DND-41 (cell line): ENCODE results near the gene ZNF143.
"Not testable (repeated sequence)": the region's sequence is repeated elsewhere in the genome, so short reads cannot be mapped to it uniquely, and the experiment has no call there.

Experiments used
- ATAC-seq: fragments of 200-7000 bp; cut with Tn5 transposase; 3 replicates; pipeline ENCODE4 v1.9.1; 2021; ENCODE audit warnings: low read depth; ENCODE audit not compliant: insufficient read depth
- DNase-seq: peaks from one replicate; pipeline ENCODE4 v3.0.0-alpha.2; 2020
- H2AFZ ChIP-seq: 2 replicates; pipeline ENCODE4 v1.6.0; 2012; ENCODE audit warnings: low read depth, low read length
- H3K27ac ChIP-seq: 2 replicates; pipeline ENCODE4 v1.5.1; 2012; ENCODE audit warnings: low read length, inconsistent platforms
- H3K27me3 ChIP-seq: fragments of 200-600 bp; sonication (generic); 2 replicates; pipeline ENCODE4 v1.6.0; 2012; ENCODE audit warnings: low read length, mild to moderate bottlenecking, inconsistent platforms; ENCODE audit not compliant: insufficient read depth, poor library complexity
- H3K36me3 ChIP-seq: 2 replicates; pipeline ENCODE4 v1.5.1; 2012; ENCODE audit warnings: low read length, inconsistent platforms; ENCODE audit not compliant: insufficient read depth
- H3K4me1 ChIP-seq: 2 replicates; pipeline ENCODE4 v1.5.1; 2012; ENCODE audit warnings: mild to moderate bottlenecking, low read length; ENCODE audit not compliant: insufficient read depth
- H3K4me2 ChIP-seq: 2 replicates; pipeline ENCODE4 v1.6.0; 2012; ENCODE audit warnings: mild to moderate bottlenecking, moderate library complexity, low read length, inconsistent platforms; ENCODE audit not compliant: insufficient read depth
- H3K4me3 ChIP-seq, 2 experiments: fragments of 200-600 bp in 1 of 2; shearing (Covaris generic) in 1 of 2; 2 replicates each; pipeline ENCODE4 v1.5.1; 2012 to 2016; ENCODE audit warnings: inconsistent platforms in 2 of 2, low read length in 2 of 2, mild to moderate bottlenecking in 2 of 2, low read depth in 1 of 2, moderate library complexity in 1 of 2
- H3K79me2 ChIP-seq: 2 replicates; pipeline ENCODE4 v1.6.0; 2012; ENCODE audit warnings: low read length, inconsistent platforms; ENCODE audit not compliant: insufficient read depth
- H3K9ac ChIP-seq: 2 replicates; pipeline ENCODE4 v1.6.0; 2012; ENCODE audit warnings: low read depth, mild to moderate bottlenecking, inconsistent platforms, low read length, moderate library complexity
- H3K9me3 ChIP-seq: 2 replicates; pipeline ENCODE4 v1.5.1; 2012; ENCODE audit warnings: low read length, moderate library complexity, mild to moderate bottlenecking, inconsistent platforms; ENCODE audit not compliant: insufficient read depth, severe bottlenecking
- H4K20me1 ChIP-seq: 2 replicates; pipeline ENCODE4 v1.6.0; 2012; ENCODE audit warnings: low read length; ENCODE audit not compliant: insufficient read depth
- CTCF ChIP-seq: IDR thresholded peaks from 2 replicates; pipeline ENCODE4 v1.5.1; 2012; ENCODE audit warnings: borderline replicate concordance, low read length, moderate library complexity, mild to moderate bottlenecking; ENCODE audit not compliant: poor library complexity, severe bottlenecking; ENCODE audit errors: extremely low read depth
- EZH2 ChIP-seq: IDR thresholded peaks from 3 replicates; pipeline ENCODE4 v1.6.1; 2012; ENCODE audit warnings: borderline replicate concordance, low read depth, mild to moderate bottlenecking, moderate library complexity, low read length, inconsistent platforms; ENCODE audit not compliant: severe bottlenecking

ZNF143 gene

DNA sequence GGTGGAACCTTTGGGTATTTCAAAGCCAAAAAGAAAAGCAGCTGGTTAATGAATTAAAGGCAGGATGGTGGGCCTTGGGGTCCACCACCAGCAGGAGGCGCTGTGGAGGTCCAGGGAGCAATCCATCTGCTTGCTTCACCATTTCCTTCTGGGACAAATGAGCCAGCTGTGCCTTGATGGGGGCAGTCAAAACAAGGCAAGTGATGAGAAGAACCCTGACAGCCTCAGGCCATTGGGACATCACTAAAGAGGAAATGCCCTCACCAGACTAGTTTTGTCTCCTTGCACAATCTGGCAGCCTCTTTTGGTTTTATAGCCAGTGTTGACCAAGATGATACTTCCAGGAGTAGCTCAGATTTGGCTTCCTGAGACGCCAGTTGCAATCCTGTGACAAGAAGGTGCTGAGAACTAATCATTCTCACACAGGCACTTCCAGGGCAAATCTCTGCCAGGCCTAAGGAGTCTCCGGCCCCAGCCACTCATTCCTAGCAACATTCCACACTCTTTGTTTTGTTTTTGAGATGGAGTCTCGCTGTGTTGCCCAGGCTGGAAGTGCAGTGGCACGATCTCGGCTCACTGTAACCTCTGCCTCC lies 74.5 kb downstream of the ZNF143 start:
- no peak overlapping the region for H3K9ac ChIP-seq

DNA sequence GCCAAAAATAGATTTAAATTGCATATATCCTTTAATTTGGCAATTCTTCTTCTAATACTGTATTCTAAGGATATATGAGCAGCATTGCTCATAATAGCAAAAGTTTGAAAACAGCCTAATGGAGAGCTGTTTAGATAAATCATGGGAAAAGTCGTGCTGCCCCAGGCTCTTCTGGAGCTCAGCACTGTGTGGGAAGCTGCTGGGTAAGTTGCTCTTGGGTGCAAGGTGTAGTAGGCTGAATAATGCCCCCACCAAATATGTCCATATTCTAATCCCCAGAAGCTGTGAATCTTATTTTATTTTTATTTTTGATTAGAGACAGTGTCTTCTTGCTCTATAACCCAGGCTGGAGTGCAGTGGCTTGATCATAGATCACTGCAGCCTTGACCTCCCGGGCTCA lies 77.7 kb downstream of the ZNF143 start:
- Histone ChIP-seq H3K9ac (no peak overlapping the region), H3K4me1 (no peaks in the 10 kb centered on the region), H3K27ac (no peak overlapping the region), H3K4me3 (no peak overlapping the region), H3K79me2 (no peaks in the 10 kb centered on the region), H4K20me1 (no peaks in the 10 kb centered on the region), H3K36me3 (no peaks in the 10 kb centered on the region), H3K4me2 (no peak overlapping the region), H3K27me3 (no peaks in the 10 kb centered on the region), H3K9me3 (no peaks in the 10 kb centered on the region), H2AFZ (no peak overlapping the region; the same call in 1 of the 2 replicates)
- DNase-seq: no peak
- TF ChIP-seq EZH2 (no peak), CTCF (no peak)
- ATAC-seq: no peak

More for the DNA sequence above, 74.5 kb downstream of the ZNF143 start:
- no peak overlapping the region for H3K4me2 ChIP-seq
- no peaks in the 10 kb centered on the region for H3K79me2 ChIP-seq
- DNase-seq: peak; percentile 73
- no peaks in the 10 kb centered on the region for H3K9me3 ChIP-seq
- no peak overlapping the region for H2AFZ ChIP-seq
- peak; percentile 85 for ATAC-seq
- TF ChIP-seq CTCF: peak; percentile 93
- TF ChIP-seq EZH2: no peak
- H3K4me1 ChIP-seq: no peaks in the 10 kb centered on the region
- no peaks in the 10 kb centered on the region for H3K27me3 ChIP-seq
- no peaks in the 10 kb centered on the region for H4K20me1 ChIP-seq
- H3K4me3 ChIP-seq: no peak overlapping the region
- H3K36me3 ChIP-seq: no peaks in the 10 kb centered on the region
- no peak overlapping the region for H3K27ac ChIP-seq

DNA sequence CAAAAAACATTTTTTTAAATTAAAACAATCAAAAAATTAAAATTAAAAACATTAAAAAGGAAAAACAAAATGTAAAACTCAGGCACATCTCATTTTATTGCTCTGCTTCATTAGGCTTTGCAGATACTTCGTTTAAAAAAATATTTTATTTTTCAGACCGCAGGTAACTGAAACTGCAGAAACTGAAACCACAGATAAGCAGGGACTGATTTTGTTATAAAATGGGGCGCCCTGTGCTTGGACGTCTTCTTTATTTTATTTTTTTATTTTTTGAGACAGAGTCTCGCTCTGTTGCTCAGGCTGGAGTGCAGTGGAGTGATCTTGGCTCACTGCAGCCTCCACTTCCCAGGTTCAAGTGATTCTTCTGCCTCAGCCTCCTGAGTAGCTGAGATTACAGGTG lies 88.4 kb downstream of the ZNF143 start:
- H3K9me3 ChIP-seq, H2AFZ ChIP-seq, H3K9ac ChIP-seq, H3K79me2 ChIP-seq, H3K4me1 ChIP-seq, DNase-seq, H4K20me1 ChIP-seq, H3K27ac ChIP-seq, H3K4me3 ChIP-seq, H3K36me3 ChIP-seq, H3K27me3 ChIP-seq, ATAC-seq, H3K4me2 ChIP-seq: not testable (repeated sequence)

GRCh38 chr11:9550191-9550628 lies 89.4 kb downstream of the ZNF143 start:
- no peak for TF ChIP-seq CTCF
- TF ChIP-seq EZH2: no peak
- Histone ChIP-seq H3K4me1 (no peaks in the 10 kb centered on the region), H2AFZ (no peak overlapping the region), H3K27ac (no peak overlapping the region), H3K9ac (no peak overlapping the region), H4K20me1 (no peaks in the 10 kb centered on the region), H3K4me2 (no peak overlapping the region), H3K9me3 (no peaks in the 10 kb centered on the region), H3K79me2 (no peaks in the 10 kb centered on the region), H3K4me3 (no peak overlapping the region), H3K27me3 (no peaks in the 10 kb centered on the region), H3K36me3 (no peaks in the 10 kb centered on the region)
- ATAC-seq: no peak
- no peak for DNase-seq
